Measurements from ENCODE around the gene INPP5D. TPM values are rescaled to one million over a fixed set of nuclear protein-coding genes. Genes with fewer than 3 reads are reported as not detected.

Gene INPP5D
- total RNA-seq, 1 donor from 2014 or later, result 58.5 TPM

DNA sequence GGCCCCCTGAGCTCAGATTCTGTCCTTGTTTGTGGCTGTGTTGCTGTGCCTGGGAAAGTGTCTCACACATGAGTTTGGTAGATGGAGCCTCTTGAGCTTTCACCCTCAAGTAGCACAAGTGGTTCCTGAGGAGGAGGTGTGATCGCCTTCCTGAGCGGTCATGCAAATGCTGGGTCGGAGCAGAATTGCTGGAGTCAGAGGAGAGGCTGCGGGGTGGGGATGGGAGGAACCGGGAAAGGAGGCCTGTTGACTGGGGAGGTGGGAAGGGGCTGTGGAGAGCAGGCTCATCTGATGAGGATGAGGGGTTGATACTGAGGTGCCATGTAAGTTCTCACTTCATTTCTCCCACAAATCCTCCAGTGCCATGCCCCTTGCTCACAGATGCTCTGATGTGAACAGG lies 142.9 kb downstream of the INPP5D start:
- no peak overlapping the region for H3K4me3 Mint-ChIP-seq (ENCODE audit: low read depth)
- DNase-seq (ENCODE audit: low spot score), result no peak
- H3K9me3 Mint-ChIP-seq, result peaks cover 8% of the 10 kb centered on the region
- H3K4me1 Mint-ChIP-seq (ENCODE audit: low read depth), result no peaks in the 10 kb centered on the region
- H3K36me3 Mint-ChIP-seq (ENCODE audit: low read depth), result peaks cover 59% of the 10 kb centered on the region
- intact Hi-C loops (cut with micrococcal nuclease), result no loop called here
- no peak overlapping the region for H3K27ac Mint-ChIP-seq
- no peaks in the 10 kb centered on the region for H3K27me3 Mint-ChIP-seq (ENCODE audit: low read depth)

DNA sequence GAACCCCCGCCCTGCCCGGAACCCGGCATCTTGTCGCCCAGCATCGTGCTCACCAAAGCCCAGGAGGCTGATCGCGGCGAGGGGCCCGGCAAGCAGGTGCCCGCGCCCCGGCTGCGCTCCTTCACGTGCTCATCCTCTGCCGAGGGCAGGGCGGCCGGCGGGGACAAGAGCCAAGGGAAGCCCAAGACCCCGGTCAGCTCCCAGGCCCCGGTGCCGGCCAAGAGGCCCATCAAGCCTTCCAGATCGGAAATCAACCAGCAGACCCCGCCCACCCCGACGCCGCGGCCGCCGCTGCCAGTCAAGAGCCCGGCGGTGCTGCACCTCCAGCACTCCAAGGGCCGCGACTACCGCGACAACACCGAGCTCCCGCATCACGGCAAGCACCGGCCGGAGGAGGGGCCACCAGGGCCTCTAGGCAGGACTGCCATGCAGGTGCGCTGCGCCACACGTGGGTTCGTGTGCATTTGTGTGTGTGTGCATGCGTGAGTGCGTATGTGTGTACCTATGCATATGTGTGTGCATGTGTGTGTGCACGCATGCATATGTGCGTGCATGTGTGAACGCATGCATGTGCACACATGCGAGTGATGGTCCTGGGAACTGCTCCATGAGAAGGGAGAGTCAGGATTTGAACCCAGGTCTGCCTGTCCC lies 144.3 kb downstream of the INPP5D start:
- H3K27me3 Mint-ChIP-seq (ENCODE audit: low read depth), result no peaks in the 10 kb centered on the region
- no peak overlapping the region for H3K4me3 Mint-ChIP-seq (ENCODE audit: low read depth)
- peaks cover 8% of the 10 kb centered on the region for H3K9me3 Mint-ChIP-seq
- peaks cover 56% of the 10 kb centered on the region for H3K36me3 Mint-ChIP-seq (ENCODE audit: low read depth)
- H3K27ac Mint-ChIP-seq, result no peak overlapping the region
- intact Hi-C loops (cut with micrococcal nuclease), result no loop called here
- H3K4me1 Mint-ChIP-seq (ENCODE audit: low read depth), result peaks cover 2% of the 10 kb centered on the region
- DNase-seq (ENCODE audit: low spot score), result no peak

DNA sequence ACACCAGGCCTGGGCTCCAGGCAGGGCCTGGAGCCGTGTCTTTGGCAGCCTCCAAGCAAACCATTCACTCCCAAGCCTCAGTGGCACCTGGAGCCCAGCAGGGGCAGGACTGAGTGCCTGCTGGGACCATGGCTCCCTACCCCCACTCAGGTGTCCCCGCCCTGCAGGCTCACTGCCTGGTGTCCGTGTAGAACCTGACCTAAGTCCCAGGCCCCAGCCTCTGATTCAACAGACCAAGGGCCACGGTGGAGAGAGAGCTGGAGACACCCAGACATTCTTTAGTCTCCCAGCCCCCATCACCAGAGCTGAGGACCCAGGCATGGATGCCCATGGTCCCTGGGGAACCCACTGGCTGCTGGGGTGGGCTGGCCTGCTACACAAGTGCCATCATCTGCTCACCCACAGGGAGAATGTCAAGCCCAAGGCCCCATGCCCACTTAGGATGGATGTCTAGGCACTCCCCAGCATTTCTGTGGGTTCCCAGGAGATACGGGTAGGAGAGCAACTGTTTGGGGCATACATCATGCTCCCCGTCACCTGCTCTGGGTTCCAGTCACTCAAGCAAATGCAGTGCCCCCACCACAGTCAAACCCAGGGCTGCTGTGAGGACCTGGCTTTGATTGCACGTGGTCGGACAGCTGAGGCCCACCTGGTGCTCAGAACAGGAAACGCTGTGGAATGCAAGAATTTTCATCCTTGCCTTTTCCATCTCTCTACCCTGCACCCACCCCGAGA lies 148.4 kb downstream of the INPP5D start:
- peaks cover 4% of the 10 kb centered on the region for H3K4me1 Mint-ChIP-seq (ENCODE audit: low read depth)
- no peak for DNase-seq (ENCODE audit: low spot score)
- H3K27me3 Mint-ChIP-seq (ENCODE audit: low read depth), result no peaks in the 10 kb centered on the region
- no peaks in the 10 kb centered on the region for H3K9me3 Mint-ChIP-seq
- intact Hi-C loops (cut with micrococcal nuclease), result no loop called here
- peaks cover 27% of the 10 kb centered on the region for H3K36me3 Mint-ChIP-seq (ENCODE audit: low read depth)
- H3K27ac Mint-ChIP-seq, result no peak overlapping the region
- no peak overlapping the region for H3K4me3 Mint-ChIP-seq (ENCODE audit: low read depth)

DNA sequence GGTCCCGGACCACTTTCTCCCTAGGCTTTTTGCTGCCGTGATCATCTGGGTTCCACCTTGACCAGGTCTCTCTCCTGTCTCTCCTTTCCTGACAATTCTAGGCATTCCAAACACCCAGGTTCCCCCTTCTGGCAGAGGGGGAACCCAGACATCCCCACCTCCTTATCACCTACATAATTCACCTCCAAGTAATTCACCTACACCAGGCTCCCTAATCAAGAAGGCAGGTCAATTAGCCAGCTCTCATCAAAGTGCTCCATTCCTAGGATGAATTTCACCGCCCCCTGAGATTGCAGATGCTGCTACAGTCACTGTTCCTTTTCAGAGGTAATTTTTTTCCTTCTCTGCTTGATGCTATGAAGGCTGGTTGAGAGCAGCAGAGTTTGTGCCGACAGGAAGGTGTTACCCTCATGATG lies 149.0 kb downstream of the INPP5D start:
- no peaks in the 10 kb centered on the region for H3K27me3 Mint-ChIP-seq (ENCODE audit: low read depth)
- no peaks in the 10 kb centered on the region for H3K9me3 Mint-ChIP-seq
- no peak for DNase-seq (ENCODE audit: low spot score)
- intact Hi-C loops (cut with micrococcal nuclease), result no loop called here
- H3K27ac Mint-ChIP-seq, result no peak overlapping the region
- H3K36me3 Mint-ChIP-seq (ENCODE audit: low read depth), result peaks cover 21% of the 10 kb centered on the region
- no peak overlapping the region for H3K4me3 Mint-ChIP-seq (ENCODE audit: low read depth)
- peaks cover 4% of the 10 kb centered on the region for H3K4me1 Mint-ChIP-seq (ENCODE audit: low read depth)

DNA sequence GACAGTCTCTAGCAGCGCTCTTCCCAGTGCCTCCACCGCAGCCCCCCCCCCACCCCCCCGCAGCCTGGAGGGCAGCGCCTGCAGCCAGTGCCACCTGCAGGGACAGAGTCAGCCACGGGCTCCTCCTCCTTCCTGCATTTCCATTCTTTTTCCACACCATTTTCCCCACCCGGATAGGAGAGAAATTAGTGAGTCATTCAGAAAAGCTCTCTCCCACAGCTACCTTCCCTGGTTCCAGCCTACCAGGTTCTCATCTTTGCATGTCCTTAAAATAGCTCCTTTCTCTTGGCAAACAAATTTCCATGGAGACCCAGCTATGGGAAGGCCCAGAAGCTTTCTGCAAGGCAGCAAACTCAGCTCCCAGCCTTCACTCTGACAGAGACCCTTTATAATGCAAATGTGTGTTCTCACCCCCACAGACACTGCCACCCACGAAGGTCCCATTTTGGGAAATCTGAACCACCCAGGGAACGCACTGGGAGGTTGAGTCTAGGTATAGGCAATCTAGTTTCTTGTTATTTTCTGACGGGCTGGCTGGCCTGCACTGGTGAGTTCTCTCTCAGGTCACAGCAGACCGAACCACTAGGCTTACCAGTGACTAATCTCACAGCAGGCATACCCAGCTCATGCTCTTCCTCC lies 149.5 kb downstream of the INPP5D start:
- peaks cover 19% of the 10 kb centered on the region for H3K36me3 Mint-ChIP-seq (ENCODE audit: low read depth)
- no peak overlapping the region for H3K4me3 Mint-ChIP-seq (ENCODE audit: low read depth)
- DNase-seq (ENCODE audit: low spot score), result no peak
- no peaks in the 10 kb centered on the region for H3K9me3 Mint-ChIP-seq
- H3K27me3 Mint-ChIP-seq (ENCODE audit: low read depth), result no peaks in the 10 kb centered on the region
- intact Hi-C loops (cut with micrococcal nuclease), result no loop called here
- peaks cover 4% of the 10 kb centered on the region for H3K4me1 Mint-ChIP-seq (ENCODE audit: low read depth)
- no peak overlapping the region for H3K27ac Mint-ChIP-seq

DNA sequence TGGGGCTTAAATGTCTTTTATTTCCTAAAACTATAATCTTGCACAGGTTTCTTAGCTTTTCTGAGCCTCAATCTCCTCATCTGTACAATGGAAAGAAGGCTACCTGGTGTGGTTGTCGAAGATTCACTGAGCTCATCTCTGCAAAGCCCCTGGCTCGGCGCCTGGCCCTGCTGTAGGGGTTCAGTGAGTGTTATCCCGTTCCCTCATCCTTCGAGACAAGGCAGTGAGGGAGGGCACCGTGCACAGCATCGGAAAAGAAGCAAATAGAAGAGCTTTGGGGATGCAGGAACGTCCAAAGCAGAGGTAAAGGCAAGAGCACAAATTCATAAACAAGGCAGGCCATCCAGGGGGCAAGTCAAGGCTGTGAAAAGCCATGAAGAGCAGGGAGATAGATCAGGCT lies 150.1 kb downstream of the INPP5D start:
- no peak overlapping the region for H3K4me3 Mint-ChIP-seq (ENCODE audit: low read depth)
- no peak for DNase-seq (ENCODE audit: low spot score)
- H3K9me3 Mint-ChIP-seq, result no peaks in the 10 kb centered on the region
- peaks cover 14% of the 10 kb centered on the region for H3K36me3 Mint-ChIP-seq (ENCODE audit: low read depth)
- H3K27ac Mint-ChIP-seq, result no peak overlapping the region
- no peaks in the 10 kb centered on the region for H3K27me3 Mint-ChIP-seq (ENCODE audit: low read depth)
- H3K4me1 Mint-ChIP-seq (ENCODE audit: low read depth), result peaks cover 4% of the 10 kb centered on the region
- intact Hi-C loops (cut with micrococcal nuclease), result no loop called here

DNA sequence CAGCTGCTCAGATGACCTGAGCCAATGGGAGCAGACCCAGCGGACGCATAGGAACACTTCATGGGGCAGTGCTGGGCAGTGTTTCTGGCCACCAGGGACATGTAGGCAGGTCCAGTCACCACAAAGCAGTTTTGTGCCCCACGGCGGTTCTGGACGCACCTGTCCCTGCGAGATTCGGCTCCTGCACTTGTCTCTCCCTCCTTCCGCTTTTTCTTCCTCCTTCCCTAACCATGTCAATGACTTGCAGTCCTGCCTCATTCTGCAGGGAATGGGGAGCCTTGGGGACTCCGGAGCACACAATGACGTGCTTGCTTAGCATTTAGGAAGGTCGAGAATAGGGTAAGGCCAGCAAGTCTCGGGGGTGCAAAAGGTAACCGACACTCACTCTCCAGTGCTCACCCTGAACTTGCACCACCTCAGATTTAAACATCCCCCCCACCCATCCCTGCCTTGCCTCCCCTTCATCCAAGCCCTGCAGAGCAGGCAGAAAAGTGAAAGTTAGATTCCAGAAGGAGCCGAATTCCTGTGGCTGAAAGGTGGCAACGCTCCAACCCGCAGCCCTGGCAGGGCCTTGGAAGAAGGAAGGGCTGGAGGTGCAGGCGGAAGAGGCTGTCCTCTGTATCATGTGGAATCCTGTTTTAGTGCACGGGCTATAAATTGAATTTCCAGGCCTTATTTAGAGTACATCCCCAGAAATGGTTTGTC lies 150.9 kb downstream of the INPP5D start:
- H3K27ac Mint-ChIP-seq, result no peak overlapping the region
- H3K36me3 Mint-ChIP-seq (ENCODE audit: low read depth), result peaks cover 14% of the 10 kb centered on the region
- intact Hi-C loops (cut with micrococcal nuclease), result no loop called here
- peaks cover 4% of the 10 kb centered on the region for H3K4me1 Mint-ChIP-seq (ENCODE audit: low read depth)
- H3K4me3 Mint-ChIP-seq (ENCODE audit: low read depth), result no peak overlapping the region
- no peaks in the 10 kb centered on the region for H3K9me3 Mint-ChIP-seq
- no peak for DNase-seq (ENCODE audit: low spot score)
- H3K27me3 Mint-ChIP-seq (ENCODE audit: low read depth), result no peaks in the 10 kb centered on the region

DNA sequence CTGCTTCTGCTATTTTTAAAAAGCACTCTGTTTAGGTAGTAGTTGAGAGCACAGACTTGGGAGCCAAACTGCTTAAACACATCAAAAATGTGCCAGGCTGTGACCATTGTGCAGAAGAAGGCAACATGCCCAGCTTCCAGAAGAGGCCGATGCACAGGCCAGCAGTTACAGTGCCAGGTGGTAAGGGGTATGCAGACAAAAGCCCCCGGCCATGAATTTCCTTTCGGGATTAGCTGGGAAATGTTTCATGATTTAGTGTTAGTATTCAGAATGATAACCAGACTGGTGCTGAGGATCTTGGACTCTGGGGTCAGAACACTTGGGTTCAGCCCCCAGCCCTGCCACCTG lies 151.4 kb downstream of the INPP5D start:
- H3K27ac Mint-ChIP-seq, result no peak overlapping the region
- no peaks in the 10 kb centered on the region for H3K27me3 Mint-ChIP-seq (ENCODE audit: low read depth)
- no peak for DNase-seq (ENCODE audit: low spot score)
- H3K9me3 Mint-ChIP-seq, result no peaks in the 10 kb centered on the region
- peaks cover 14% of the 10 kb centered on the region for H3K36me3 Mint-ChIP-seq (ENCODE audit: low read depth)
- intact Hi-C loops (cut with micrococcal nuclease), result no loop called here
- H3K4me1 Mint-ChIP-seq (ENCODE audit: low read depth), result peaks cover 4% of the 10 kb centered on the region
- H3K4me3 Mint-ChIP-seq (ENCODE audit: low read depth), result no peak overlapping the region

DNA sequence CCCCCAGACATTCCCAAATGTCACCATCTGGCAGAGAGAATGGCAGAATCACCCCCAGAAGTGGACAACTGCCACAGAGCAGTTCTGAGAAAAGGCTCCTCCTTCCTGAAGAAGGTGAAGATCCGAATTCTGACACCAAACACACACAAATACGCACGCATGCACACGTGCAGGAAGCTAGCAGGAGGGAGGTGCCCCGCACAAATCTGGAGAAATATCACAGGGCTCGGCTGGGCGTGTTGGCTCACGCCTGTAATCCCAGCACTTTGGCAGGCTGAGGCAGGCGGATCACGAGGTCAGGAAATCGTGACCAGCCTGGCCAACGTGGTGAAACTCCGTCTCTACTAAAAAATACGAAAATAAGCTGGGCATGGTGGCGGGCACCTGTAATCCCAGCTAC lies 152.9 kb downstream of the INPP5D start:
- Mint-ChIP-seq H3K4me3 (ENCODE audit: low read depth) (no peak overlapping the region), H3K4me1 (ENCODE audit: low read depth) (peaks cover 4% of the 10 kb centered on the region), H3K9me3 (no peaks in the 10 kb centered on the region), H3K27ac (no peak overlapping the region), H3K36me3 (ENCODE audit: low read depth) (peaks cover 8% of the 10 kb centered on the region), H3K27me3 (ENCODE audit: low read depth) (no peaks in the 10 kb centered on the region)
- no peak for DNase-seq (ENCODE audit: low spot score)
- intact Hi-C loops (cut with micrococcal nuclease), result no loop called here

DNA sequence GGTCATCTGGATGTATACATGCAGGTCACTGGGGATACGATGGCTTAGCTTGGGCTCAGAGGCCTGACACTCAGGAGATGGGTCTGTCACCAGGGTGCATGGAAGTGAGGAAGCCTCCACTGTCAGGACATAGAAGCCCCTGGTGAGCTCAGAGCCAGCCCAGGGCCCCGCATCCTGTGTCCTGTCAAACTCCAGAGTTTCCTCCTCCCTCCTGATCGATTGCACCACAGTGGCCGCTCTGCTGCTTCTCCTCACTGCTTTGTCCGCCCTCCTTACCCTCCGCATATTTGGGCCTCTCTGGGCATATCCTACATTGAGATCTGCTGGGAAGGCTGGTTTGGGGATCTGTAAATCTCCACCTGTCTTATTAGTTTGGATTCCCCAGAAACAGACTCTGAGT lies 153.8 kb downstream of the INPP5D start:
- H3K4me1 Mint-ChIP-seq (ENCODE audit: low read depth), result peaks cover 4% of the 10 kb centered on the region

DNA sequence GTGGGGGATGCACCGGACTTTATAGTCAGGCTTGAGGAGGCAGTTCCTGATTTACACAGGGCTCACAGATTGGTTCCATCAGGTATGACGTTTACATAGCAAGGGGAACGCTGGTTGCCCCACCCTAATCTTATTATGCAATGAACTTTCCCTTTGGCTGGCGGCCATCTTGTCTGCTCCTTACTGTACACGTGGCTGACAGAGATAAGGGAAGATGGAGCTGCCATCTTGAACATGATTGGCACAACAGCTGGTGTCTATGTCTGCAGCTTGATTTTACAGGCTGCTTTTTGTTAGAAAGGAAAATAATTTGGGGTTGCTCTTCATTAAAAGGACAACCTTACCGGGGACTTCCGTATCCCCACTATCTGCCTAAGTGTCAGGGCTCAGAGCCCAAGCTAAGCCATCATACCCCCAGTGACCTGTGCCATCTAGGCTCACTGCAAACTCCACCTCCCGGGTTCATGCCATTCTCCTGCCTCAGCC lies 157.8 kb downstream of the INPP5D start:
- Mint-ChIP-seq H3K27me3 (ENCODE audit: low read depth) (peaks cover 2% of the 10 kb centered on the region), H3K4me1 (ENCODE audit: low read depth) (no peaks in the 10 kb centered on the region), H3K27ac (no peak overlapping the region), H3K4me3 (ENCODE audit: low read depth) (no peak overlapping the region), H3K9me3 (no peaks in the 10 kb centered on the region), H3K36me3 (ENCODE audit: low read depth) (no peaks in the 10 kb centered on the region)
- DNase-seq (ENCODE audit: low spot score), result no peak
- intact Hi-C loops (cut with micrococcal nuclease), result no loop called here

More for the DNA sequence above, 153.8 kb downstream of the INPP5D start:
- Mint-ChIP-seq H3K9me3 (no peaks in the 10 kb centered on the region), H3K27ac (no peak overlapping the region), H3K27me3 (ENCODE audit: low read depth) (no peaks in the 10 kb centered on the region), H3K36me3 (ENCODE audit: low read depth) (peaks cover 8% of the 10 kb centered on the region), H3K4me3 (ENCODE audit: low read depth) (no peak overlapping the region)
- DNase-seq (ENCODE audit: low spot score), result no peak
- intact Hi-C loops (cut with micrococcal nuclease), result no loop called here

DNA sequence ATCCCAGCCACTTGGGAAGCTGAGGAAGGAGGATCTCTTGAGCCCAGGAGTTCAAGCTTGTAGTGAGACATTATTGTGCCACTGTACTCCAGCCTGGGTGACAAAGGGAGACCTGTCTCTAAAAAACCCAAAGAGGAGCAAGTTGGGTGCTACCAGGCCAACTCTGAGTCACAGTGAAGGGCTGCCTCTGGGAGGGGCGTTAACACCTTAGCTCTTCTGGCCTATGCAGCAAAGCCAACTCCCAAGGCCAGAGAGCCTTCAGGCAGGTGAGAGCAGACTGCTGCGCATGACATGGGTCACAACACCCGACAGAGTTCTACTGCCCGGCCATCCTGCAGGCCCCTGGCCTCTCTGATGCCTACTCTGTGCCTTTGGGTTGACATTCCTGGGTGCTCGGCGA lies 158.7 kb downstream of the INPP5D start:
- intact Hi-C loops (cut with micrococcal nuclease), result no loop called here
- no peak overlapping the region for H3K27ac Mint-ChIP-seq

DNA sequence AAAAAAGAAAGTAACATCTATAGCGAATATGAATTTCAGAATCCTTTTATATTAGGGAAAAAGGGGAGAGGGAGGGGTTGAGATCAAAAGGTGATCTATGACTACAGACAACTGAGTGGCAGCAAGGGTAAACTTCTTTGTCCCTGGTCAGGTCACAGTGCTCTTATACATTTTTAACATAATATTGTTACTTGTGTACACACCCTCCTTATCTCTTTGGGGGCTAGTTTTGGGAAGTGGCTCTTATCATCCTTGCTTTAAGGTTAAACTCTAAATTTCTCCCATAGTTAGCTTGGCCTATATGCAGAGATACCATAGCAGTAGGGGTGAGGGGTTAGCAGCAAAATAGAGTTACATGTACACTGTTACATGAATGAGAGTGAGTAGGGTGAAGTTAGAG lies 159.7 kb downstream of the INPP5D start:
- Mint-ChIP-seq H3K27me3 (ENCODE audit: low read depth) (peaks cover 5% of the 10 kb centered on the region), H3K9me3 (no peaks in the 10 kb centered on the region), H3K4me1 (ENCODE audit: low read depth) (no peaks in the 10 kb centered on the region), H3K4me3 (ENCODE audit: low read depth) (no peak overlapping the region), H3K27ac (no peak overlapping the region), H3K36me3 (ENCODE audit: low read depth) (no peaks in the 10 kb centered on the region)
- no peak for DNase-seq (ENCODE audit: low spot score)
- intact Hi-C loops (cut with micrococcal nuclease), result no loop called here

More for the DNA sequence above, 158.7 kb downstream of the INPP5D start:
- H3K36me3 Mint-ChIP-seq (ENCODE audit: low read depth), result no peaks in the 10 kb centered on the region
- H3K4me3 Mint-ChIP-seq (ENCODE audit: low read depth), result no peak overlapping the region
- H3K27me3 Mint-ChIP-seq (ENCODE audit: low read depth), result peaks cover 2% of the 10 kb centered on the region
- no peaks in the 10 kb centered on the region for H3K9me3 Mint-ChIP-seq
- no peaks in the 10 kb centered on the region for H3K4me1 Mint-ChIP-seq (ENCODE audit: low read depth)
- DNase-seq (ENCODE audit: low spot score), result no peak

All from activated T-helper 2 cell treated with anti-CD3 and anti-CD28 coated beads, Interferon-gamma antibody, Interleukin-2, Interleukin-4, amounts not matched to agents 10 μg/mL and 5 μg/mL and 100 μg/mL, durations not matched to agents 14 hours and 24 hours and 36 hours (primary cell).